GM12878 (cell line): ENCODE results near the gene KATNB1. TPM values are rescaled to one million over a fixed set of nuclear protein-coding genes. Genes with fewer than 3 reads are reported as not detected.

Experiments used
- ATAC-seq: fragments of 200-7000 bp; cut with Tn5 transposase; 3 replicates; pipeline ENCODE4 v1.9.1; 2020; ENCODE audit warnings: mild to moderate bottlenecking, moderate library complexity
- BruUV-seq: library from RNA; stranded (reverse); fragments of 400-500 nt; replicated peaks from 2 replicates; lab custom pipeline; 2021; lab: Mats Ljungman, UMichigan
- CTCF ChIA-PET: fragments of 300-600 bp; sonication (Branson Sonifier 250); formaldehyde crosslinking; extraction: SDS; loops from one replicate; lab custom pipeline; 2021; ENCODE audit warnings: inconsistent platforms; lab: Yijun Ruan, JAX
- POLR2A ChIA-PET: fragments of 350-600 bp; formaldehyde crosslinking; extraction: SDS; loops from one replicate; lab custom pipeline; 2021; ENCODE audit warnings: inconsistent platforms; lab: Charles Lee
- RAD21 ChIA-PET: fragments of 300-600 bp; sonication (Branson Sonifier 250); formaldehyde crosslinking; loops from one replicate; lab custom pipeline; 2023; ENCODE audit warnings: antibody characterized with exemption; ENCODE audit not compliant: unreplicated experiment; lab: Charles Lee
- SMC1A ChIA-PET: fragments of 300-600 bp; sonication (Branson Sonifier 250); formaldehyde crosslinking; loops from one replicate; lab custom pipeline; 2023; ENCODE audit not compliant: unreplicated experiment, uncharacterized antibody; lab: Charles Lee
- DNase-seq: peaks from one replicate; pipeline ENCODE4 v3.0.0-alpha.2; 2011; ENCODE audit warnings: low read depth, low spot score
- FAIRE-seq: peaks from 3 replicates; lab custom pipeline; 2011; peaks lifted over from hg19 to GRCh38; lab: Jason Lieb, UNC
- H2AFZ ChIP-seq: 2 replicates; pipeline ENCODE4 v1.6.0; 2011; ENCODE audit warnings: low read depth, low read length, control low read depth; ENCODE audit not compliant: control insufficient read depth
- H3K27ac ChIP-seq: 2 replicates; pipeline ENCODE4 v1.5.1; 2011; ENCODE audit warnings: control low read depth; ENCODE audit not compliant: control insufficient read depth, insufficient read depth
- H3K27me3 ChIP-seq, 2 experiments: replicated peaks in 1 of 2; 2 replicates each; pipeline versions ENCODE4 v1.6.0 to v1.6.1; 2011; ENCODE audit warnings: low read length in 1 of 2; ENCODE audit not compliant: control insufficient read depth in 2 of 2, insufficient read depth in 2 of 2
- H3K36me3 ChIP-seq, 2 experiments: 2 replicates each; pipeline ENCODE4 v1.5.1; 2011; ENCODE audit warnings: low read length in 1 of 2; ENCODE audit not compliant: control insufficient read depth in 2 of 2, insufficient read depth in 2 of 2
- H3K4me1 ChIP-seq: 2 replicates; pipeline ENCODE4 v1.6.1; 2011; ENCODE audit warnings: mild to moderate bottlenecking, low read length, moderate library complexity, mixed read lengths; ENCODE audit not compliant: control insufficient read depth, insufficient read depth
- H3K4me2 ChIP-seq: 2 replicates; pipeline ENCODE4 v1.6.0; 2011; ENCODE audit warnings: control low read depth; ENCODE audit not compliant: control insufficient read depth, insufficient read depth
- H3K4me3 ChIP-seq: fragments of 200-600 bp; sonication (generic); 2 replicates; pipeline ENCODE4 v1.5.1; 2016
- H3K79me2 ChIP-seq: 2 replicates; pipeline ENCODE4 v1.6.0; 2011; ENCODE audit warnings: low read length; ENCODE audit not compliant: control insufficient read depth, insufficient read depth
- H3K9ac ChIP-seq: 2 replicates; pipeline ENCODE4 v1.8.0; 2011; ENCODE audit warnings: low read length, control low read depth, mixed read lengths; ENCODE audit not compliant: control insufficient read depth, insufficient read depth
- H3K9me3 ChIP-seq: replicated peaks from 3 replicates; pipeline ENCODE4 v1.5.1; 2011; ENCODE audit warnings: mild to moderate bottlenecking, low read length; ENCODE audit not compliant: control insufficient read depth, insufficient read depth
- H4K20me1 ChIP-seq: 2 replicates; pipeline ENCODE4 v1.6.0; 2011; ENCODE audit not compliant: control insufficient read depth, insufficient read depth
- CREM ChIP-seq: IDR thresholded peaks from 2 replicates; pipeline ENCODE4 v1.6.1; 2014; ENCODE audit warnings: antibody characterized with exemption, low read depth
- ETV6 ChIP-seq, 2 experiments: fragments of 450-650 bp in 1 of 2; IDR thresholded peaks in 1 of 2; conservative IDR thresholded peaks in 1 of 2; 2 replicates each; pipeline ENCODE4 v1.6.1; 2014; ENCODE audit warnings: antibody characterized with exemption in 1 of 2, borderline replicate concordance in 1 of 2, low read depth in 1 of 2, mild to moderate bottlenecking in 1 of 2, moderate library complexity in 1 of 2
- JUND ChIP-seq: IDR thresholded peaks from 2 replicates; pipeline ENCODE4 v1.6.1; 2012; ENCODE audit warnings: low read depth, mild to moderate bottlenecking, low read length, improper control_type of control experiment, moderate library complexity
- MXI1 ChIP-seq: fragments of 150-350 bp; IDR thresholded peaks from 2 replicates; pipeline ENCODE4 v1.6.1; 2011; ENCODE audit warnings: low read depth, mild to moderate bottlenecking, inconsistent platforms, low read length, improper control_type of control experiment
- NR2C2 ChIP-seq: IDR thresholded peaks from 2 replicates; pipeline ENCODE4 v1.6.1; 2011; ENCODE audit warnings: borderline replicate concordance, low read depth; ENCODE audit not compliant: control insufficient read depth, insufficient read length
- POLR2AphosphoS2 ChIP-seq: IDR thresholded peaks from 2 replicates; pipeline ENCODE4 v1.6.1; 2011; ENCODE audit warnings: low read depth, mild to moderate bottlenecking, low read length, improper control_type of control experiment, moderate library complexity
- POU2F2 ChIP-seq: IDR thresholded peaks from 3 replicates; pipeline ENCODE4 v1.6.1; 2011; ENCODE audit warnings: low read depth, mild to moderate bottlenecking, low read length, borderline replicate concordance
- SMAD5 ChIP-seq: IDR thresholded peaks from 2 replicates; pipeline ENCODE4 v1.6.1; 2016; ENCODE audit warnings: antibody characterized with exemption, low read depth
- STAT1 ChIP-seq: fragments of 450-650 bp; conservative IDR thresholded peaks from 2 replicates; pipeline ENCODE4 v1.6.1; 2014; ENCODE audit warnings: antibody characterized with exemption, mild to moderate bottlenecking
- SUZ12 ChIP-seq: fragments of 200-600 bp; sonication (generic); IDR thresholded peaks from one replicate; pipeline ENCODE4 v1.6.1; 2018; ENCODE audit warnings: antibody characterized with exemption, mild to moderate bottlenecking; ENCODE audit not compliant: unreplicated experiment
- TCF7 ChIP-seq: IDR thresholded peaks from 2 replicates; pipeline ENCODE4 v1.6.1; 2014; ENCODE audit warnings: antibody characterized with exemption, borderline replicate concordance
- ZNF24 ChIP-seq: fragments of 450-650 bp; IDR thresholded peaks from 2 replicates; pipeline ENCODE4 v1.6.1; 2017; ENCODE audit warnings: antibody characterized with exemption, mild to moderate bottlenecking
- WGBS: methylation state at CpG from one replicate; pipeline ENCODE4 v1.1.6; 2016; ENCODE audit warnings: low lambda C conversion rate; ENCODE audit not compliant: insufficient replicate concordance, insufficient coverage; ENCODE audit errors: missing lambda C conversion rate; 5-methylcytosine and 5-hydroxymethylcytosine counted together
- in situ Hi-C: fragments of 300-500 bp; cut with MboI; formaldehyde crosslinking; loops from 9 replicates; pipeline ENCODE4 v1.14.3; 2018; ENCODE audit warnings: mixed read lengths
- intact Hi-C: fragments of 100-400 bp; cut with micrococcal nuclease; formaldehyde crosslinking; loops from one replicate; pipeline ENCODE4 v1.14.2; 2022; ENCODE audit not compliant: unreplicated experiment
- polyA plus RNA-seq, 11 experiments: library from polyadenylated mRNA; depleted of rRNA in 4 of 11; unstranded in 6 of 11; stranded (reverse) in 5 of 11; fragments of >200 nt; fragmentation: Nextera tagmentation in 4 of 11; fragmentation: Illumina TruSeq in 1 of 11; extraction: Ambion mirVana in 4 of 11; extraction: Trizol in 1 of 11; gene quantifications; 1 replicate in 1 of 11; 2 replicates in 10 of 11; pipeline versions ENCODE4 v1.2.1 to v1.2.3, GENCODE V29; 2011 to 2016; ENCODE audit warnings: inconsistent platforms in 2 of 11, missing spikeins in 2 of 11, low read depth in 1 of 11
- total RNA-seq, 4 experiments: library from RNA; depleted of rRNA in 3 of 4; stranded (reverse); fragments of >200 nt in 3 of 4; fragmentation: Illumina TruSeq in 1 of 4; extraction: Trizol in 1 of 4; gene quantifications; 2 replicates each; pipeline versions ENCODE4 v1.2.1 to v1.2.3, GENCODE V29; 2013 to 2021
- TF ChIP-seq, protein P1 (sequence below): fragments of 450-650 bp; IDR thresholded peaks from 2 replicates; pipeline ENCODE4 v1.6.1; 2014; ENCODE audit warnings: mild to moderate bottlenecking
- TF ChIP-seq, protein P2 (sequence below): fragments of 450-650 bp; IDR thresholded peaks from 2 replicates; pipeline ENCODE4 v1.6.1; 2016; ENCODE audit warnings: mild to moderate bottlenecking

The KATNB1 gene
- total and polyA plus RNA-seq, 10 of the 15 experiments (the other 5 are each of a cell fraction or from before 2014, with no cell fraction given) = 0.71 to 46.5 (median 19.5) TPM

DNA sequence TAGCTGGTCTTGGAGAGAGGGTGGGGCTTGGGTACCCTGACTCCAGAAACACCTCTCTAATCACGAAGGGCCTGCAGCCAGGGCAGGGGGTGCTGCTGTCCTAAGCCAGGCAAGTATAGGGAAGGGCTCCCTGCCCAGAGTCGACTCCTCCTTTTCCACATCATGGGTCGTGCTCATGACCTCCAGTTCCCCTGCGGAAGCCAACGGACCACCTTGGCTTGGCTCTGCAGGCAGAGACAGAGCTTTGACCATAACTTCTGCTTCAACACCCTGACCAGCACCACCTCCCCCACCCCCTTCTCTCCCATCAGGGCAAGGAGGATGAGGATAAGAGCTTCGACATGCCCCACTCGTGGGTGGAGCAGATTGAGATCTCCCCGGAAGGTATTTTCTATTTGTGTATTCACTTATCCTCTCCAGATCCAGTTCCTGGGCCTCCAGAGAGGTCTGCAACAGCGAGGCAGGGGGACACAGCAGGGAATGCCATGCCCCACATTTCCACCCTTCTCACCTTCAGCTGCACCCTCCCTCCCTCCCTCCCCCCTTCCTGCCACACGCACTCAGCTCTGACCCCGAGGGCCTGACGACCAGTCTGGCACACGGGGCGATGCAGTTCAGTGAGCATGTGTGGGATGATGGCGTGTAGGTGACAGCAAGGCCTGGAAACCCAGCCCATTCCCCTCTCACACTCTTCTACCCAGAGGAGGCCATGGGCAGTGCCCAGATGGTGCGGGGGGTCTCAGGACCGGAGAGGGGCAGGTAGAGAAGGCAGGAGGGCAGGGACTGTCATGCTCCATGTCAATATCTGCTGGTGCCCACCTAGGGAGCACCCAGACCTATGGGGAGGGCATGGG, 14.0 kb upstream of the KATNB1 start:
- H2AFZ ChIP-seq = no peak overlapping the region
- no peaks in the 10 kb centered on the region for H3K9me3 ChIP-seq
- no peak overlapping the region for H3K4me3 ChIP-seq
- H3K27ac ChIP-seq = no peak overlapping the region
- SMC1A ChIA-PET = no interaction called here
- TF ChIP-seq SMAD5 (no peak), CREM (no peak), TCF7 (no peak), POLR2AphosphoS2 (no peak), ZNF24 (no peak), MXI1 (no peak), STAT1 (no peak), POU2F2 (no peak), NR2C2 (no peak), ETV6 (conservative IDR thresholded peaks at IDR 0.05 in 1 of 2, IDR thresholded peaks at IDR 0.05 in 1 of 2; ENCODE audit: borderline replicate concordance in 1 of 2, low read depth in 1 of 2) (no peak), SUZ12 (no peak), JUND (no peak)
- TF ChIP-seq, protein P1, sequence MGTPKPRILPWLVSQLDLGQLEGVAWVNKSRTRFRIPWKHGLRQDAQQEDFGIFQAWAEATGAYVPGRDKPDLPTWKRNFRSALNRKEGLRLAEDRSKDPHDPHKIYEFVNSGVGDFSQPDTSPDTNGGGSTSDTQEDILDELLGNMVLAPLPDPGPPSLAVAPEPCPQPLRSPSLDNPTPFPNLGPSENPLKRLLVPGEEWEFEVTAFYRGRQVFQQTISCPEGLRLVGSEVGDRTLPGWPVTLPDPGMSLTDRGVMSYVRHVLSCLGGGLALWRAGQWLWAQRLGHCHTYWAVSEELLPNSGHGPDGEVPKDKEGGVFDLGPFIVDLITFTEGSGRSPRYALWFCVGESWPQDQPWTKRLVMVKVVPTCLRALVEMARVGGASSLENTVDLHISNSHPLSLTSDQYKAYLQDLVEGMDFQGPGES = no peak
- TF ChIP-seq, protein P2, sequence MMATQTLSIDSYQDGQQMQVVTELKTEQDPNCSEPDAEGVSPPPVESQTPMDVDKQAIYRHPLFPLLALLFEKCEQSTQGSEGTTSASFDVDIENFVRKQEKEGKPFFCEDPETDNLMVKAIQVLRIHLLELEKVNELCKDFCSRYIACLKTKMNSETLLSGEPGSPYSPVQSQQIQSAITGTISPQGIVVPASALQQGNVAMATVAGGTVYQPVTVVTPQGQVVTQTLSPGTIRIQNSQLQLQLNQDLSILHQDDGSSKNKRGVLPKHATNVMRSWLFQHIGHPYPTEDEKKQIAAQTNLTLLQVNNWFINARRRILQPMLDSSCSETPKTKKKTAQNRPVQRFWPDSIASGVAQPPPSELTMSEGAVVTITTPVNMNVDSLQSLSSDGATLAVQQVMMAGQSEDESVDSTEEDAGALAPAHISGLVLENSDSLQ = no peak
- TF ChIP-seq, all 136 proteins: peak for 0
- in situ Hi-C loops (no loop called here), intact Hi-C loops (loop anchor here (2.0 kb wide), 1 partner anchor 73 kb away; no protein-coding TSS in a partner anchor)
- no peak overlapping the region for H3K4me2 ChIP-seq
- DNase-seq (no peak), ATAC-seq (peak; percentile 49), FAIRE-seq (no peak)
- H3K4me1 ChIP-seq = no peaks in the 10 kb centered on the region
- BruUV-seq = no TSS peak
- H4K20me1 ChIP-seq = no peaks in the 10 kb centered on the region
- no peak overlapping the region for H3K9ac ChIP-seq
- no peaks in the 10 kb centered on the region for H3K27me3 ChIP-seq
- H3K36me3 ChIP-seq = no peaks in the 10 kb centered on the region
- ChIA-PET POLR2A (no interaction called here), CTCF (interaction anchor here (0.8 kb wide), 1 partner anchor 146 kb away, joined by 3 read pairs; no protein-coding TSS in a partner anchor), RAD21 (interaction anchor here (0.6 to 1.0 kb wide), 2 partner anchors 130 to 149 kb away, joined by 3 to 4 read pairs; no protein-coding TSS in a partner anchor)
- H3K79me2 ChIP-seq = no peaks in the 10 kb centered on the region
- 27% methylated on average over 14 of the region's 17 CpGs for WGBS
